LNCAP (cell line): ENCODE measurements around the gene SMARCB1.

Source experiments
- CTCF ChIP-seq: fragments of 450-650 bp; IDR thresholded peaks from 2 replicates; pipeline ENCODE4 v1.5.1; 2017; ENCODE audit warnings: mild to moderate bottlenecking

Gene SMARCB1

GRCh38 chr22:23836692-23837495 lies 50.1 kb downstream of the SMARCB1 start:
- TF ChIP-seq CTCF: no peak

DNA sequence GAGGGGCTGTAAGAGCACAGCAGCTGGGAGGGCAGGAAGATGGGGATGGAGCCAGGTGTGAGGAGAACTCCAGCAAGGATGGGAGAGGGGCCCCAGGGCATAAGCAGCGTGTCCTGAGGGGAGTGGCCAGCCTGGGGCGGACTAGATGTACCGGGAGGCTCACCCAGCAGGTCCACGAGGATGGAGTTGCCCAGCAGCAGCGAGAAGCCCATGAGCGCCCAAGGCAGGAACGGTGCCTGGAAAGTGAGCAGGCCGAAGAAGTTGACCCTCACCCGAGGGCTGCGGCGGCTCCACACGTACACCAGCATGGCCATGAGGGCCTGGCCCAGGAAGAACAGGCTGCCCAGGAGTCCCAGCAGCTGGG lies 50.7 kb downstream of the SMARCB1 start:
- no peak for TF ChIP-seq CTCF

- no peak for TF ChIP-seq CTCF
These were observed 51.3 kb downstream of the SMARCB1 start for GRCh38 chr22:23837911-23838680.

GRCh38 chr22:23838681-23839468 lies 52.1 kb downstream of the SMARCB1 start, which contains the start of gene DERL3:
Gene DERL3, minus strand, starts transcription at chr22:23839006. Its CDS starts 19 bp downstream, at chr22:23838987.
- no peak for TF ChIP-seq CTCF

DNA sequence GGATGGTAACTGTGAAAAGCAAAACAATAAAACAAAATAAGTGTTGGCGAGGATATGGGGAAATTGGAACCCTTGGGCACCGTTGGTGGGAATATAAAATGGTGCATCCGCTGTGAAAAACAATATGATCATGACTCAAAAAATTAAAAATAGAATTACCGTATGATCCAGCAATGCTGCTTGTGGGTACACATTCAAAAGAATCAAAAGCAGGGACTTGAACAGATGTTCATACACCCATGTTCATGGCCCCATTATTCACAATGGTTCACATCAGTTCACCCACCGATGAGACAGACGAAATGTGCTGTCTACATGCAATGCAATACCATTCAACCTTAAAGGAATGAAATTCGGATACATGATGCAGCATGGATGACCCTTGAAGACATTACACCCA lies 53.3 kb downstream of the SMARCB1 start:
- TF ChIP-seq CTCF: no peak

GRCh38 chr22:23841292-23841691 lies 54.5 kb downstream of the SMARCB1 start:
- TF ChIP-seq CTCF: no peak

- TF ChIP-seq CTCF: no peak
These were observed 55.1 kb downstream of the SMARCB1 start for GRCh38 chr22:23841736-23842445.
